CD4-positive, alpha-beta T cell treated with Interleukin-1 beta for 1 hour (primary cell): Measurements from ENCODE around the gene FLOT1.

Experiments used
- DNase-seq, 2 donors: peaks; one replicate each; pipeline ENCODE4 v3.0.0-alpha.2; 2020 to 2022

The FLOT1 gene, protein sequence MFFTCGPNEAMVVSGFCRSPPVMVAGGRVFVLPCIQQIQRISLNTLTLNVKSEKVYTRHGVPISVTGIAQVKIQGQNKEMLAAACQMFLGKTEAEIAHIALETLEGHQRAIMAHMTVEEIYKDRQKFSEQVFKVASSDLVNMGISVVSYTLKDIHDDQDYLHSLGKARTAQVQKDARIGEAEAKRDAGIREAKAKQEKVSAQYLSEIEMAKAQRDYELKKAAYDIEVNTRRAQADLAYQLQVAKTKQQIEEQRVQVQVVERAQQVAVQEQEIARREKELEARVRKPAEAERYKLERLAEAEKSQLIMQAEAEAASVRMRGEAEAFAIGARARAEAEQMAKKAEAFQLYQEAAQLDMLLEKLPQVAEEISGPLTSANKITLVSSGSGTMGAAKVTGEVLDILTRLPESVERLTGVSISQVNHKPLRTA

DNA sequence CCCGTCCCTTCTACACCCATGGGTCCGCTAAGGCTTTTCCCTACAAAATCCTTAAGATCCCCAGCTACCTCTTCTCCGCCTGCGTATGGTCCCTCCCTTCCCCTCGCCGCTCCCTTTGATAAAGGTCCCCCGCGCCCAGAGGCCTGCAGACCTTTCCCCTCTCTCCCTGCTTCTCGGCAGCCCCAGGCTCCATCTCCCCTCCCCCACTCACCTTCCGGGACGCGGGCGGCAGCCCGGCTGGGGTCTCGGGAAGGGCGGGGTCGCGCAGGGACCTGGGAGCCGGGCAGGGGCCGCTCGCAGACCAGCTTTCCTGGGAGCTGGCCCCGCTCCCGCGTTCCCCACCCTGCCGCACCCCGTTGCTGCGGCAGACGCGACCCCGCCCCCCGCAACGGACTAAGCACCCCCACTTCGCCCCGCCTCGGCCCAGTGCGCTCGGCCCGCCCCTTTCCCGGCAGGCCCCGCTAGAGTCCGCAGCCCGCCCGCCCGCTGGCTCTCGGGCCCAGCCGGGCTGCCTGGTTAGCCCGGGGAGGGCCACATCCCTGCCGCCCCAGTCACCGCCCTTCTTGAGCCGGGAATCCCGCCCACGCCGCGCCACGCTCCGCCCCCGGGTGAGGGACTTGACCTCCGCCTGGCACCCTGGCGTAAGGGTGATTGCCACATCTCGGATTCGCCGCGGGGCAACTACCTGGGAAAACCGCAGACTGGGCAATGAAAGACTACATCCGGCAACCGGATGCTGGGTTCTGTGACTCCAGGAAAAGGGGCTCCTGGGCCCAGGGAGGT, at the start of gene FLOT1:
Gene FLOT1 (minus strand): TSS at position 372 of the 783 bp plus-strand sequence. CDS start 498 bp downstream, outside the sequence.
- peak; percentile 92 to 94 for DNase-seq

DNA sequence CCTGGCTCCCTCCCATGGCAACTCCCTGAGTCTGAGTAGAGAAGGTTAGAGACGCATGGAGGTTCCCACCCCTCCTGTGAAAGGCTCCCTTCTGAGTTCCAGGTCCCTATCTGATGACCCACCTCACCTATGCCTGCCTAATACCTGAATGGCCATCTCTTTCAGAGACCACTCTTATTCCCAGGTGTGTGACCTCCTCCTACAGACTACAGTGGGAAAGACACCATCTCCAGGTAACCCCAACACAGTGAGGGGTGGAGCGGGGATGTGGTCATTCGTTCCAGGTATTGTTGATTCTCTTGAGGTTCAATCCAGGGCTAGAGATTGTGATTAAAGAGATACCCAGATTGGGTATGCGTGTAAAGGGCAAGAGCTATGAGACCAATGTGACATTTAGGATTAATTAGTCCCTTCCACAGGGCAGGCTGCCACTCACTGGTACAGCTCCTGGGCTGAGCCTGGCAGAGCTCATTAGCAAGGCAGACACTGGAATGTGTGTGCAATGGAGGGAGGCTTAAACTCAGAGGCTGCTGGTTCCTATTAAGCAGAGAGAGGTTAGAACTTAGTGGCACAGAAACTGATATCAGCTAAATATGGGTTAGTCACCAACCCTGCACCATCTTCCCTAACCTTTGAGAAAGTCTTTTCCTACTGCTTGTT, 48.4 kb upstream of the FLOT1 start:
- DNase-seq: no peak

DNA sequence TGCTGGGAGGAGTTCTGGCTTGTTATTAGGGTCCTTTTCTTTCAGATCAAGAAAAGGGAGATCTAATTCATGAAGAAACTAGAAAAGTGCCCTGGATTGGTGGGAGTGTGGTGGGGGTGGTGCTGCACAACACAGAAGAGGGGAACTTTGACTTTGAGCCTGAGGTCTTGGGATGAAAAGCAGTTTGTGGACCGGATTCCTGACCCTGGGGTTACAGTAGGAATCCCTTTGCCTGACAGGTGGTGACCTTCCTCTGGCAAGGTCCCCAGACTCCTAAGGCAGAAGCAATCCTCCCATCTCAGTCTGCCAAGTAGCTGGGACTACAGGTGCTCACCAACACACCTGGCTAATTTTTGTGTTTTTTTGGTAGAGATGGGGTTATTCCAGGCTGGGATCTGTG, 47.1 kb upstream of the FLOT1 start:
- DNase-seq: no peak

DNA sequence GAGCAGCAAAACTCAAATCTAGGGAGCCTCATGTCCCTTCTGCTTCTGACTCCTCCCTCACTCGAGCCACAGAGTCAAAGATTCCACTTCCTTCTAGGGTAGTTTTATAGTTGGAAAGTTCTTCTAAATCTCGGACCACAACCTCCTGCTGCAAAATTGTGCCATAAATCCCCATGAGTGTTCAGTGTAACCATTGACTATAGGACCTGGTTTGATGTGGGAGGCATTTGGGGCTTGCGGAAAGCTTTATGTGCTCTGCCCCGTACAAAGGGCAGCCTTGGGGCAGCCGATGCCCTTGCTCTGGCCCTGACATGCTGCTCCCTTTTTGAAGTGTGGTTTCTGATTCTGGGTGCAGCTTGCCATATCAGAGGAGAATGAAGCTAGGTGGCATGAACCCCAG, 45.5 kb upstream of the FLOT1 start:
- peak; percentile 9 to 29 for DNase-seq

DNA sequence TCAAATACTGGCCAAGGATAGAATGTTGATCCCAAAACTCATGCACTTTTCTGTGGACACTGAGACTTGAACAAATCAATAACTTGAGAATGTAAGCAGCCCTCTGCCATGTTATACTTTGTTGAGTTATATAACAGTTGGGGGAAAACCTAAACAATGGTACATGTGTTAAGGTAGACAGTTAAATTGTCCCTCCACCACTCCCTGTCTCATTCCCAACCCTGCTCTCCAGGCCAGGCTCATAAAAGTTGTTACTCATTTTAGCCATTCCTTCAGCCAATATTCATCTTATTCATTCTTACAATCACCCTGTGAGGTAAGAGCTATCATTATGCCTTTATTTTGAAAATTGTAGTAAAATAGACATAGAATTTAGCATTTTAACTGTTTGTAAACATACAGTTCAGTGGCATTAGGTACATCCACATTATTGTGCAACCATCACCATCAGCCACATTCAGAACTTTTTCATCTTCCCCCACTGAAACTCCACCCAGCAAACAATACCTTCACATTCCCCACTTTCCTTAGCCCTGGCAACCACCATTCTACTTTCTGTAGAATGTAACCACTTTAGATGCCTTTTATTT, 40.0 kb upstream of the FLOT1 start:
- no peak for DNase-seq

DNA sequence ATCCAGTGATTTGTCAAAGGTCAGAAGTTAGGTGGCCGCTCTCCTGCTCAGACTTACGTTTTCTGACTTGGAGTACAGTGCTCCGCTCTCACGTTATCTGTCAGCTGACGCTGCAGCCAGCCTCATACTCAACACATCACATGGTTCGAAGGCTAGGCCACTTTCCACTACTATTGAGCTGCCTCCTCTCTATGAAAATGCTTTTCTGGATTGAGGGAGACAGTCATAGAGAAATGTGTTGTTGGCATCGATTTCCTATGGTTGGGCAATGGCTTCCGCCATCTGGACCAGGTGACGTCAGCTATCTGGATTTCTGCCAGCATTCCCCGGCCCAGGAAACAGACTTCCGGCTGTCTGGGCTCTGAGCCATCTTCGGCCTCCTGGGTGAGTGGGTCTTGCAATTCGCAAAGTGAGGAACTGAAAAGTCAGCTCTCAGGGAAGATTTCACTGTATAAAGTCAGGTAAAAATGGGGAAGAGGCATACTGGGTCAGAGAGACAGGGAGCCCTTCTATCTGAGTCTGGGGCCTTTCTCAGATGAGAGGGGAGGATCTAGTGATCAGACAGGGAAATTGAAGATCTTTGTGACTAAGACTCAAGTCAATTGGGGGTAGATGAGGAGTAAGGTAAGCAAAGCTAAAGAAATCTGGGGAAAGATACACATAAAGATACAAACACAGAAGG, 39.4 kb upstream of the FLOT1 start:
- peak; percentile 40 to 84 for DNase-seq

DNA sequence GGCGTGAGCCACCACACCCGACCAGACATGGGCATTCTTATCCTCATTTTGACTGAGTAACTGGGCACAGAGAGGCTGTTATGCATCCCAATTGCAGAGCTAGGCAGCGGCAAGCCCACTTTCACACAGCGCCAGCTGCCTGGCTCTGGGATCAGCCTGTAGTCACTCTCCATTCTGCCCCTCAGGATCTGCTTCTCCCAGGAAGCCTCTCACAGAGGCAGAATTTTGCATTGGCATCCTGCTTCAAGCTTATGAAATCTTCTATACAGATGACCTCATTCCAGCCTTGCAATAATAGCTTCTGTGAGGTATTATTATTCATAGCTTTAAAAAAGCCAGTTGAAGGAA, 38.9 kb upstream of the FLOT1 start:
- no peak for DNase-seq

DNA sequence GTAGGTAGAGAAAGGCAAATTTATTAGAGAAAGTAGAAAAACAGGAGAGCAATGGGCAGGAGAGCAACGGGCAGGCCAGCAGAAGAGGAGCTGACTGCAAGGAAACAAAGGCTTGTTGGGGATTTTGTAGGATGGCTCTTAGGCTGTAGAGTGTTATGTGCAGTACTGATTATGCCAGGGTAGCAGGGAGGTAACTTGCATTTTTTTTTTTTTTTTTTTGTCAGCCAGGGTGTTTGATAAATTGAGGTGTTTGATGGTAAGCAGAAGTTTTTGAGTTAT, 38.1 kb upstream of the FLOT1 start:
- no peak for DNase-seq

DNA sequence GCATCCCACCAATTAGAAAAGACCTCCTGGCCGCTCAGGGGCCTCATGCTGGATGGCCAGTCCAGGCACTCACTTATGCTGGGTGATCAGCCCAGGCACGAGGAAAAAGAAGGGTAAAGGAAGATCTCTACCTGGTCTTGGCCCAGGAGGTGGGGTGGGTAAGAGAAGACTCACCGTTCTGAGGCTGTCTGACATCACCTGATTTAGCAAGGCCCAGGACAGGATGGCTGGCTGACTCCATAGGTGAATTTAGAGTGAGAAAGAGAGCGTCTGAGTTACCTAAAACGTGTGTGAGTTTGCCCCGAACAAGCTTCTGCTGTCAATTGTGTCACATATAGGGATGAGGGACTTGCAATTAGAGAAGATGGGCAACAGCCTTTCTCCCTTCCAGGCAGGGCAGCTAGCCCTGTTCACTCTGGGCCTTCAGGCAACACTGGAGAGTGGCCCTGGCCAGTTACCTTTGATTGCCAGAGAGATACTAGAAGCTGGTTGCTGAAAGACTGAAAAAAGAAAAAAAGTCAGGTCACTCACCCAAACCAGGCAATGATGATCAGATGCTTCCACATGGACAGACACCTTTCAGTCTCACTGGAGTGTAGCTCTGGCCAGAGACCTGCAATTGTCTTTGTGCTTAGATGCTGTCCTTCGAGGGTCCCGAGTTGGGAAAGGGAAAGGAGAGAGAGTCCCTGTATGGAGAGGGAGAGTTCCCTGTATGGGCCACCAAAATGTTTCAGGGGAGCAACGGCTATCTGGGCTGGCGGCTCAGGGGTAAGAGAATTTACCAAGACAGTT, 37.6 kb upstream of the FLOT1 start:
- no peak for DNase-seq

DNA sequence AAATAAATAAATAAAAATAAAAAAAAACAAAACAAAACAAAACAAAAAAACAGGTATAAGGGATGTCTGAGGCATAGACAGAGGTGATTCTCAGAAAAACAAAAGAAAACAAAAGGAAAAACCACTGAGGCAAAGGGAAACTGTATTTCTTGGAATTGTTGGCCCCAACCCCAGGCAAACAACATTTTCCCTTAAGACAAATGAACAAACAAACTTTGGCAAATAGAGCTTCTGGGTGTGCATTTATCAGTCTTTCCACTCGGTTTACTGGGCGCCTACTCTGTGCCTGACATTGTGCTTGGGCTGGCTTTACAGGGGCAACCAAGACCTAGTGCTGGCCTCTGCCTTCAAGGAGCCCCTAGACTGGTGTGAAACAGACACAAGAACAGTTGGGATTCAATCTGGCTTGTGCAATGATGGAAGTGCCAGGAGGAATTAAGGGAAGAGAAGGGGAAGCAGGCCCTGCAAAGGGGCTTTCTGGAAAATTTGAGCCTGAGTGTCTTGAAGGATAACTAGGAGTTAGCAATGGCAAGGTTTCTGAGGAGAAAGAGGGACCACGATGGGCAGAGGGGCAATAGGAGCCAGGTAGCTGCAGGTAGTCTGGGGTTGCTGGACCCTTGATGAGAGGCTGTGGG, 35.6 kb upstream of the FLOT1 start:
- no peak for DNase-seq

DNA sequence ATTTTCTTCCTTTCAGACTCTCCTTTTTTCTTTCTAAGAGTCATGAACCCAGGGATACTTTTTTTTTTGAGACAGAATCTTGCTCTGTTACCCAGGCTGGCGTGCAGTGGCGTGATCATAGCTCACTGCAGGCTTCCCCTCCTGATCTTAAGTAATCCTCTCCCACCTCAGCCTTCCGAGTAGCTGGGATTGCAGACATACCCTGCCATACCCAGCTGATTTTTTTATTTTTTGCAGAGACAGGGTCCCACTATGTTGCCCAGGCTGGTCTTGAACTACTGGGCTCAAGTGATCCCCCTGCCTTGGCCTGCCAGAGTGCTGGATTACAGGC, 34.6 kb upstream of the FLOT1 start:
- no peak for DNase-seq

DNA sequence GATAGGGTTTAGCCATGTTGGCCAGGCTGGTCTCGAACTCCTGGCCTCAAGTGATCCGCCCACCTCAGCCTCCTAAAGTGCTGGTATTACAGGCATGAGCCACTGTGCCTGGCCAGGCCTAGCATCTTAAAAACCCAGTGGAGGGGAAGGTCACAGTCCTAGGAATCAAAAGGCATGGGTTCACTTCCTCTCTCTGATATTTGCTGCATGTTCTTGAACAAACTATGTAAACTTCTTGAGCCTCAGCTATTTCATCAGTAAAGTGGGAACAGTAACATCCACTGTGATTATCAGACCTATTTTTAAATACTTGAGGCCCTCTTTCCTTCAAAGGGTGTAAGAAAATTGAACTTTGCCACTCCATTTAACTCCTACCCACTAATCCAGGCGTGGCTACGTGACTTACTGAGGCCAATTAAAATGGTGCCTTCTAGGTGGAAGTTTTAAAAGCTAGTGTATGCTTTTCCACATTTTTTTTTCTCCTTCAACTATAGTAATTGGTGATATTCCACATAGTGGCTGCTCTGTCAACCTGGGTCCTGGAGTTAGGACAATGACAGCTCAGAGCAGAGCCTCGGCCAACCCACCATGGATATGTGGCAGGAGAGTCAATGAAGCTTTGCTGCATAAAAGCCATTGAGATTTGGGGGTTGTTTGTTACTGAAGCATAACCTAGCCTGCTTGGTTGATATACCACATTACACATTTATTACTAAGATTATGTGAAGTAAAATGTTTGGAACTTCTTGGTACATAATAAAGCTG, 34.1 kb upstream of the FLOT1 start:
- no peak for DNase-seq

DNA sequence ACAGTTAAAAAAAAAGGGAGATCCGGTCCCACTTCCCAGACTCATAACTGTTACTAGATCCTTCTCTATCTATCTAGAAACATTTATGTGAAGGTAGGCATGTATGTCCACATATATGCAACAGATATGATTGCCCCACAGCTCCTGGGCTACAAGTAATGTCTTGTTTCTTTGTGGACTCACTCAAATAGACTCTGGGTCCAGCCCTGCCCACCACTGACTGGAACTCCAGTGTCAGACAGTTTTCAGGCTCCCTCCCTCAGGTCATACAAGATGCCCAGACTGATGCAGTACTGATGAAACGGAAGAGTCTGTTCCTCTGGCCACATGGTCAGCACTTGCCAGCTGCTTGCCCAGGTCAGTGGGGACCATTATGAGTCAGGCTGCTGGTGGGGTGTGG, 32.6 kb upstream of the FLOT1 start:
- no peak for DNase-seq

DNA sequence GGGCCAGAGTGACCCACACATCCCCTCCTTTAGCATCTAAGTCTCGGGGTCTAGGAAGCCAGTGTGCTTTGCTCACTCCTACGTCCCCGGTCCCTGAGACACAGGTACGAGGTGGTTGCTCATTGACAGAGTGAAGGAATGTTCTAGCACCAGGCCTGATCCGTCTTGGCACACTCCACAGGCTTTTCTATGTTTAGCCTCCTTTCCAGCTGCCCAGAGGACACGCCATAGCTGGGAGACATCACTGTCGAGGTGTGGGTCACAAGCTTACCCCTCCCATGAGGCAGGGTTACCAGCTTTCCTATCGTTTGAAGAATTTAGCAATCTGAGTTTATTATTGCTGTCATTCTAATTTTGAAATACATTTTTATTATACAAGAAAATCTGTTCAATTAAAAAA, 32.2 kb upstream of the FLOT1 start:
- no peak for DNase-seq

DNA sequence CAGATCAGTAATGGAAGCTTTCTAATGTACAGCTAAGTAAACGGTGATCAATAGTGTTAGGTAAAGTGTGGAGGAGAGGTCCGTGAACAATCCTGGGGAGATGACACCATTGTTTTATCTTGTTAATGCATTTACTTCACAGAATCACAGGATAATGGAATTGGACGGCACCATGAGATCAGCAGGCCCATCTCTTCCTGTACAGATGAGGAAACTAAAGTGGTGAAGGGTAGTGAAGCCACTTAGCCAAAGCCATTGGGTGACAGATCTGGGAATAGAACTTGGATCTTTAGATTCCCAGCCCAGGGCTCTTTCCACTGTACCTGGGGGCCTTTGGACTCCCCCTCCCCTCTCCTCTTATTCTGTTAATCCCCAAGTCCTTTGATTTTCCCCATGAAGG, 28.1 kb upstream of the FLOT1 start:
- DNase-seq: no peak

DNA sequence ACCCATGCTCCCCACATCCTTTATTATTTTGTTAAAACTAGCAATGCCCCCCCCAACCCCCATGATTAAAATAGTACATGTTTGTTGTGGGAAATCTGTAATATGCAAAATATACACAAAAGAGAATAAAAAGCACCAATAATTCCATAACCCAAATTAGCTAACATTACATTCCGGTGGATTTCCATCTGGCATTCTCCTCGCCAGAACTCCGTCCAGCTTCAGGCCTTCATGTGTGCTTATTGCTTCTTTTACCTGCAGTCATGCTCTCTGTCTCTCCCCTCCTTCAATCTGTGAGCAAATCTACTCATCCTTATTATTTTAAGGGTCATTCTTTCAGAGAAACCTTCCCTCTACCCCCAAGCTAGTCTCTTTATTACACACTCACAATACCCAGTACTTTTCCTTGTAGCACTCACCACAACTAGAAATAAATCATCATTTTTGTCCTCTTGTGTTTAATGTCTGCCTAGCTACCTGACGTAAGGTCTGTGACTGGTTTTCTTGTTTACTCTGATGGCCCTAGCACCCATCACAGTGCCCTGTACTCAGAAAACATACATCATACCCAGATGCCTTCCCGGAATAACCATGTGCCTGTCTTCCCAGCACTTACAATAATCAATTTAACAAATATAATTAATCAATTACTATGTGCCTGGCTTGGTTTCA, 27.5 kb upstream of the FLOT1 start:
- DNase-seq: no peak

DNA sequence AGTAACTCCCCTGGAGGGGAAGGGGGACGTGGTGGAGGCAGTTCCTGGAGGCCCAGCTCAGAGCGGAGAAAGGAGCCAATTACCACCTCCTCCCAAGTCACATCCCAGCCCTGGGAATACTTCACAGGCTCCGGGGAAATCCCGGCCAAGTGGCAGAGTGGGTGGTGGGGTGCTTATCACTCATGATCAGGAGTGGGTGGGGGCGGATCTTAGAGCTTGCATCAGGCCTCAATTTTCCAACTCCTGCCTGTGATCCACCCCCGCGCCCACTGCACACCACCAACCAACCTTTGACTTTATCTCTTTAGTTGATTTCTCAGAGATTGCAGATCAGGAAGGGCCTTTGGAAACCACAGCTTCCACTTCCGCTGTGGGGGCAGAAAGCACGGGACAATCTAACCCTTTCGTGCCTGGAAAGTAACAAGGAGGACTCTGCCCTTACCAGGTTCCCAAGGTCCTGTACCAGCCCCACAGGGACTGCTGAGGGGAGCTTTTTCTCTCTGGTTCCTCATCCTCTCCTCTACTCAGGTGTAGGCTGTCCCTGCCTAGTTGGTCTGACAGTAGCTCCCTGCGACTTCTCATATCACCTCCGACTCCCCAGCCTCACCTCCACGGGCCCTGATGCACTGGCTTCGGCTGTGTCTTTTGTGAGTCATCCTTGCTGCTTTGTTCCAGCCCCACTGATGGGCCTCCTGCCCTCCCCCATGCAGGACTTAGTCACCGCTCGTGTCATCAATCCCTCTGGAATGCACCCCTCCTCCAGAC, 26.8 kb upstream of the FLOT1 start:
- peak; percentile 40 to 59 for DNase-seq

DNA sequence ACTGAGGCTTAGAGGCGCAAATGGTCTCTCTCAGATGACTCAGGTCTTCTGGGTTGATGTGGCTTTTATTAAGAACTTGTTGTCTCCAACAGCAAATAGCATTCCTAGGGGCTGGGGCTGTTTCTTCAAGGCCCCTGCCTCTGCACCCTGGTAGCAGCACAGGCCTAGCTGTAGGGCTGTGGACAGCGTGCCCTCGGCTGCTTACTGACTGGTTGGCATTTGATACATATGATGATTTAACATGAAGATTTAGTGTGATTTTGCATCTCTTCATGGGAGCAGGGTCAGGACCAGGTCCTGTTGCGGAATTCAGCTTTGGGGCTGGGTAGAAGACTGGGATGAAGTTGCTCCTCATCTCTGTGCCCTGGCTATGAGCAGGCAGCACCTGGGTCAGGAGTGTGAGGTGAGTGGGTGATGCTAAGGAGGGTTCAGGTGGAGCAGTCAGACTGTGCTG, 26.2 kb upstream of the FLOT1 start:
- no peak for DNase-seq

DNA sequence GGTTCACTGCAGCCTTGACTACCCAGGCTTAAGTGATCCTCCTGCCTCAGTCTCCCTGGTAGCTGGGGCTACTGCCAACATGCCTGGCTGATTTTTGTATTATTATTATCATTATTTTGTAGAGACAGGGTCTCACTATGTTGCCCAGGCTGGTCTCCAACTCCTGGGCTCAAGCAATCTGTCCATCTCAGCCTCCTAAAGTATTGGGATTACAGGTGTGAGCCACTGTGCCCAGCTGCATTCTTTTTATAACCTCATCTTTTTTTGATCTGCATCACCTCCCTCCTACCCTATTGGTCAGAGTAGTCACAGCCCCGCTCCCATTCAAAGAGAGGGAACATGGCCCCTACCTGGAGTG, 25.4 kb upstream of the FLOT1 start:
- no peak for DNase-seq
